Vagina (tissue), 2 donors: ENCODE results near the gene PBLD. TPM values are rescaled to one million over a fixed set of nuclear protein-coding genes. Genes with fewer than 3 reads are reported as not detected.
A peak's percentile ranks its signal among the peaks of the same experiment; 100 is the strongest.

ENCODE experiments used
- DNase-seq, 2 donors: peaks; one replicate each; pipeline ENCODE4 v3.0.0-alpha.2; 2017; ENCODE audit errors: extremely low spot score in 2 of 2
- H3K27ac ChIP-seq: fragments of 200-600 bp; sonication (generic); one replicate; pipeline ENCODE4 v1.5.1; 2019
- H3K27me3 ChIP-seq: fragments of 200-600 bp; sonication (generic); one replicate; pipeline ENCODE4 v1.5.1; 2019
- H3K36me3 ChIP-seq, 2 donors: fragments of 200-600 bp; sonication (generic); one replicate each; pipeline ENCODE4 v1.5.1; 2017 to 2019
- H3K4me1 ChIP-seq: fragments of 200-600 bp; sonication (generic); one replicate; pipeline ENCODE4 v1.5.1; 2019
- H3K4me3 ChIP-seq, 2 donors: fragments of 200-600 bp; sonication (generic); 1 replicate in 1 of 2; 2 replicates in 1 of 2; pipeline ENCODE4 v1.5.1; 2016 to 2019
- H3K9me3 ChIP-seq: fragments of 200-600 bp; sonication (generic); one replicate; pipeline ENCODE4 v1.5.1; 2019
- POLR2A ChIP-seq, 2 donors: fragments of 450-650 bp; IDR thresholded peaks; one replicate each; pipeline ENCODE4 v1.6.1; 2017; ENCODE audit warnings: antibody characterized with exemption in 2 of 2, mild to moderate bottlenecking in 2 of 2, moderate library complexity in 2 of 2
- POLR2AphosphoS5 ChIP-seq, 2 donors: sonication (generic); formaldehyde crosslinking; IDR thresholded peaks; one replicate each; pipeline ENCODE4 v1.9.0; 2017; ENCODE audit warnings: antibody characterized with exemption in 2 of 2, mild to moderate bottlenecking in 2 of 2, low read depth in 1 of 2; ENCODE audit not compliant: insufficient read depth in 1 of 2
- intact Hi-C: fragments of 100-400 bp; cut with DNase I; formaldehyde crosslinking; loops from one replicate; pipeline ENCODE4 v1.15.1; 2023
- total RNA-seq: library from RNA; depleted of rRNA; stranded (reverse); fragments of >200 nt; gene quantifications from one replicate; pipeline ENCODE4 v1.2.3, GENCODE V29; 2016
- TF ChIP-seq, protein P1 (sequence below), 3 experiments: fragments of 450-650 bp in 2 of 3; fragments of 200-600 bp in 1 of 3; sonication (generic) in 1 of 3; IDR thresholded peaks; one replicate each; pipeline ENCODE4 v1.5.1; 2017 to 2019; ENCODE audit warnings: antibody characterized with exemption in 3 of 3, mild to moderate bottlenecking in 2 of 3, moderate library complexity in 2 of 3

The PBLD gene
- total RNA-seq, 1 donor from 2014 or later: 1.2 TPM

- H3K9me3 ChIP-seq: no peaks in the 10 kb centered on the region
- DNase-seq: no peak
- no peaks in the 10 kb centered on the region for H3K27me3 ChIP-seq
- no peaks in the 10 kb centered on the region for H3K4me1 ChIP-seq
- TF ChIP-seq POLR2AphosphoS5 (IDR thresholded peaks at IDR 0.05; ENCODE audit: insufficient read depth in 1 of 2, low read depth in 1 of 2): no peak
- no peak for TF ChIP-seq POLR2A (IDR thresholded peaks at IDR 0.05)
- TF ChIP-seq, protein P1, sequence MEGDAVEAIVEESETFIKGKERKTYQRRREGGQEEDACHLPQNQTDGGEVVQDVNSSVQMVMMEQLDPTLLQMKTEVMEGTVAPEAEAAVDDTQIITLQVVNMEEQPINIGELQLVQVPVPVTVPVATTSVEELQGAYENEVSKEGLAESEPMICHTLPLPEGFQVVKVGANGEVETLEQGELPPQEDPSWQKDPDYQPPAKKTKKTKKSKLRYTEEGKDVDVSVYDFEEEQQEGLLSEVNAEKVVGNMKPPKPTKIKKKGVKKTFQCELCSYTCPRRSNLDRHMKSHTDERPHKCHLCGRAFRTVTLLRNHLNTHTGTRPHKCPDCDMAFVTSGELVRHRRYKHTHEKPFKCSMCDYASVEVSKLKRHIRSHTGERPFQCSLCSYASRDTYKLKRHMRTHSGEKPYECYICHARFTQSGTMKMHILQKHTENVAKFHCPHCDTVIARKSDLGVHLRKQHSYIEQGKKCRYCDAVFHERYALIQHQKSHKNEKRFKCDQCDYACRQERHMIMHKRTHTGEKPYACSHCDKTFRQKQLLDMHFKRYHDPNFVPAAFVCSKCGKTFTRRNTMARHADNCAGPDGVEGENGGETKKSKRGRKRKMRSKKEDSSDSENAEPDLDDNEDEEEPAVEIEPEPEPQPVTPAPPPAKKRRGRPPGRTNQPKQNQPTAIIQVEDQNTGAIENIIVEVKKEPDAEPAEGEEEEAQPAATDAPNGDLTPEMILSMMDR (IDR thresholded peaks at IDR 0.05): no peak
- intact Hi-C loops: no loop called here
- no peak overlapping the region for H3K27ac ChIP-seq
- peaks cover 0 to 47% of the 10 kb centered on the region in 2 donors for H3K36me3 ChIP-seq
- no peak overlapping the region for H3K4me3 ChIP-seq
These were observed 14.0 kb upstream of the PBLD start for GRCh38 chr10:68346774-68347173.

DNA sequence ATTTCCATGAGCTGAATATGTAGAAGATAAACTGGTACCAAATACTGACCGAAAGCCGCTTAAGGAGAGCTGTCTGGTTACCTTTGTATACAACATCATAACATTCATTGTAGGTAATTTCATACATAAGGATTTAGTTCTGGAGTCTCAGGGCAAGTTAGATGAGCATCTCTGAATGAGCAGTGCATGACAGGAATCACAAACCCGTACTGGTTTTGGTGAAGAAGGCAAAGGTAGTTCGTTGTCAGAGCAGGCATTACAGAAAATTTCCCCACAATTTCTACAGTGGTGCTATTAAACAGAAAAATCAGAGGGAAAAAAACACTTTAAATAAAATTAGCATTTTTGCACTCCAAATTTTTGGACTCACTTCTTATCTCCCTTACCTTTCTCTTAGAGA is 12.9 kb upstream of the PBLD start:
- Histone ChIP-seq H3K9me3 (no peaks in the 10 kb centered on the region), H3K27me3 (no peaks in the 10 kb centered on the region), H3K27ac (no peak overlapping the region), H3K4me3 (no peak overlapping the region), H3K4me1 (no peaks in the 10 kb centered on the region), H3K36me3 (peaks cover 0 to 51% of the 10 kb centered on the region in 2 donors)
- peak in 1 of 2 donors; percentile 11 for DNase-seq
- TF ChIP-seq, protein P1 (IDR thresholded peaks at IDR 0.05): no peak
- no peak for TF ChIP-seq POLR2A (IDR thresholded peaks at IDR 0.05)
- no peak for TF ChIP-seq POLR2AphosphoS5 (IDR thresholded peaks at IDR 0.05; ENCODE audit: insufficient read depth in 1 of 2, low read depth in 1 of 2)
- intact Hi-C loops: no loop called here

GRCh38 chr10:68342909-68343516 is 10.3 kb upstream of the PBLD start:
- intact Hi-C loops: no loop called here
- TF ChIP-seq, protein P1 (IDR thresholded peaks at IDR 0.05): no peak
- no peak for TF ChIP-seq POLR2AphosphoS5 (IDR thresholded peaks at IDR 0.05; ENCODE audit: insufficient read depth in 1 of 2, low read depth in 1 of 2)
- no peak for TF ChIP-seq POLR2A (IDR thresholded peaks at IDR 0.05)
- H3K9me3 ChIP-seq: no peaks in the 10 kb centered on the region
- H3K27me3 ChIP-seq: no peaks in the 10 kb centered on the region
- H3K4me3 ChIP-seq: no peak overlapping the region
- DNase-seq: no peak
- H3K4me1 ChIP-seq: peaks cover 8% of the 10 kb centered on the region
- no peak overlapping the region for H3K27ac ChIP-seq
- peaks cover 0 to 73% of the 10 kb centered on the region in 2 donors for H3K36me3 ChIP-seq

DNA sequence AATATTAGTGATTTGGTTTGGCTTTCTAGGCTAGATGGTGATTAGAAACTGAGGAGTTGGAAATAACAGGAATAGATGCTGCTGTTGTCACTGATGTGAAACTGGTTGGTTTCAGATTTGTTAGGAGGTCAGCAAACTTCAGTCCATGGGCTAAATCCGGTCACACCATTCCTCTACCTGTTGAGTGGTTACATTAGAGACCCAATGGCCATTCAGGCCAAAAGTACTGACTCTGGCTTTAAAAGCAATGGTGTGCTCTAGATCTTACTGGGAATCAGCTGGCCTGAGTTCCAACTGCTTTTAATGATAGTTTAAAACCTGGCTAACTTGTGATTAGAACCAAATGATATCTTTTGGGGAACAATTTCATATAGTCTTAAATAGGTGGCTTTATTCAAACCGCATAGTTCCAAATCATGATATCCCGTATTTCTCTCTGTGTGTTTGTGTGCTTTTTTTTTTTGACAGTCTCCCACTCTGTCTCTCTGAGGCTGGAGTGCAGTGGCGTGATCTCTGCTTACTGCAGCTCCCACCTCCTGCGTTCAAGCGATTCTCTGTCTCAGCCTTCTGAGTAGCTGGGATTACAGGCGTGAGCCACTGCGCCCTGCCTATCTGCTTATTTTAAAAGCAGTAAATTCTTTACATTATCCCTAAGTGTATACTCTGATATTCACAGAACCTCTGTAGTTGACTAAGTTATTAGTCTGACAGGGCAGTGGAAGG is 7.8 kb upstream of the PBLD start:
- no peak for DNase-seq
- Histone ChIP-seq H3K36me3 (peaks cover 0 to 73% of the 10 kb centered on the region in 2 donors), H3K27ac (no peak overlapping the region), H3K4me3 (no peak overlapping the region), H3K27me3 (no peaks in the 10 kb centered on the region), H3K4me1 (peaks cover 33% of the 10 kb centered on the region), H3K9me3 (no peaks in the 10 kb centered on the region)
- TF ChIP-seq, protein P1 (IDR thresholded peaks at IDR 0.05): no peak
- TF ChIP-seq POLR2AphosphoS5 (IDR thresholded peaks at IDR 0.05; ENCODE audit: insufficient read depth in 1 of 2, low read depth in 1 of 2): no peak
- no peak for TF ChIP-seq POLR2A (IDR thresholded peaks at IDR 0.05)
- intact Hi-C loops: no loop called here
